Bone marrow (tissue), 2 donors: ENCODE data around the gene CTH.
"Not testable (repeated sequence)": the region's sequence is repeated elsewhere in the genome, so short reads cannot be mapped to it uniquely, and the experiment has no call there.

Experiments
- DNase-seq, 2 donors: peaks; one replicate each; lab custom pipeline; 2025; lab: John Stamatoyannopoulos, UW

The CTH gene

GRCh38 chr1:70455291-70455690 is 44.2 kb downstream of the CTH start:
- DNase-seq: no peak

GRCh38 chr1:70458131-70458530 is 47.1 kb downstream of the CTH start:
- no peak for DNase-seq

- no peak for DNase-seq
These were observed 48.6 kb downstream of the CTH start for GRCh38 chr1:70459496-70460225.

- DNase-seq: not testable (repeated sequence)
These were observed 50.0 kb downstream of the CTH start for GRCh38 chr1:70460740-70461713.

DNA sequence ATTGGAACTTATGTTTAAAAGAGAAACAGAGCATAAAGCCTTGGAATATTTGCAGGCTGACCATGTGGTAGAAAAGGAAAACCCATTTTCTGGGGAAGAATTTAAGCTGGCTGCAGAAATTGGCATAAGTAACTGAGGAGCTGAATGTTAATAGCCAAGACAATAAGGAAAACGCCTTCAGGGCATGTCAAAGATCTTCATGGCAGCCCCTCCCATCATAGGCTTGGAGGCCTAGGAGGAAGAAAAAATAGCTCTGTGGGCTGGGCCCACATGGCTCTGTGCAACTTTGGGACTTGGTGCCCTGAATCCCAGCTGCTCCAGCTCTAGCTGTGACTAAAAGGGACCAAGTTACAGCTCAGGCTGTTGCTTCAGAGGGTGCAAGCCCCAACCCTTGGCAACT is 51.5 kb downstream of the CTH start:
- no peak for DNase-seq

DNA sequence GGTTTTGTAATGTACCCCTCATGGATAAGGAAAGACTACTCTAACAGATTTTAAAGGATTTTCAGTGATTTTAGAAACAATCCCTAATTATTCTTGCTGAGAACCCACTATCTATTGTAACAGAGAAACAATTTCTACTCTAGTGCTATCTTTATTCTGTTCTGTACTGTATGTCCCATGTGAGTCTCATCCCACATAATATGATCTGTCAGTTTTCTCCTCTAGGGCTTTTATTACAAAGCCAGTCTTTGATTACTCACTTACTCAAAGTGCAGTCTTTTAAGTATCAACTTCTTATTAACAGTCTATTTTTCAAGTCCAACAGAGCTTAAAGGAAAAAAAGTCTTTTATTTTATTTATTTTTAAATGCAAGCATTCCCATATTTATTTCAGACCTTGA is 54.8 kb downstream of the CTH start:
- DNase-seq: no peak

GRCh38 chr1:70467531-70467930 is 56.5 kb downstream of the CTH start:
- no peak for DNase-seq

GRCh38 chr1:70468180-70468579 is 57.1 kb downstream of the CTH start:
- no peak for DNase-seq

DNA sequence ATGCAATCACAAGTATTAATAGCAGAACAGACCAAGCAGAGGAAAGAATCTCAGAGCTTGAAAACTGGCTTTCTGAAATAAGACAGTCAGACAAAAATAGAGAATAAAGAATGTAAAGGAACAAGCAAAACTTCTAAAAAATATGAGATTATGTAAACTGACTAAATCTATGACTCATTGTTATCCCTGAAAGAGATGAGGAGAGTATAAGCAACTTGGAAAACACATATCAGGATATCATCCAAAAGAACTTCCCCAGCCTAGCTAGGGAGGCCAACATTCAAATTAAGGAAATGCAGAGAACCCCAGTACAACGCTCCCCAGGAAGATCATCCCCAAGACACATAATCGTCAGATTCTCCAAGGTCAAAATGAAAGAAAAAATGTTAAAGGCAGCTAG is 58.1 kb downstream of the CTH start:
- not testable (repeated sequence) for DNase-seq

DNA sequence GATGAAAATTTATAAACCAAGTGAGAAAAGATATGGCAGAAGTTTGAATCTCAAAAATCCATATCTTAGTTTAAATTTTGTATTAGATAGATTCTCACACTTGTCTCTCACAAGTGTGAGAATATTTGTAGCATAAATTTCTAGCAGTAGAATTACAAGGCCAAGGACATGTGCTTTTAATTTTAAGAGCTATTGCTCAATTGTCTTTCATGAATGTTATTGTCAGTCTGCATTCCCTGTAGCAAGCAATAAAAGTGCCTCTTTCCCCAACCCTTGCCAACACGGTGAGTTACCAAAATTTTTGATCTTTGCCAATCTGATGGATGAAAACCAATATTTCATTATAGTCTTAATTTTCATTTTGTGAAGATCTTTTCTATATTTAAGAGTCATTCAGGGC is 64.0 kb downstream of the CTH start:
- DNase-seq: no peak

- no peak for DNase-seq
These were observed 66.0 kb downstream of the CTH start for GRCh38 chr1:70477090-70477489.

GRCh38 chr1:70477905-70478304 is 66.8 kb downstream of the CTH start:
- not testable (repeated sequence) for DNase-seq

GRCh38 chr1:70483342-70483741 is 72.3 kb downstream of the CTH start:
- no peak for DNase-seq

- DNase-seq: no peak
These were observed 74.6 kb downstream of the CTH start for GRCh38 chr1:70485624-70486023.

- no peak for DNase-seq
These were observed 75.8 kb downstream of the CTH start for GRCh38 chr1:70486676-70487458.

- DNase-seq: no peak
These were observed 76.4 kb downstream of the CTH start for GRCh38 chr1:70487459-70487815.

DNA sequence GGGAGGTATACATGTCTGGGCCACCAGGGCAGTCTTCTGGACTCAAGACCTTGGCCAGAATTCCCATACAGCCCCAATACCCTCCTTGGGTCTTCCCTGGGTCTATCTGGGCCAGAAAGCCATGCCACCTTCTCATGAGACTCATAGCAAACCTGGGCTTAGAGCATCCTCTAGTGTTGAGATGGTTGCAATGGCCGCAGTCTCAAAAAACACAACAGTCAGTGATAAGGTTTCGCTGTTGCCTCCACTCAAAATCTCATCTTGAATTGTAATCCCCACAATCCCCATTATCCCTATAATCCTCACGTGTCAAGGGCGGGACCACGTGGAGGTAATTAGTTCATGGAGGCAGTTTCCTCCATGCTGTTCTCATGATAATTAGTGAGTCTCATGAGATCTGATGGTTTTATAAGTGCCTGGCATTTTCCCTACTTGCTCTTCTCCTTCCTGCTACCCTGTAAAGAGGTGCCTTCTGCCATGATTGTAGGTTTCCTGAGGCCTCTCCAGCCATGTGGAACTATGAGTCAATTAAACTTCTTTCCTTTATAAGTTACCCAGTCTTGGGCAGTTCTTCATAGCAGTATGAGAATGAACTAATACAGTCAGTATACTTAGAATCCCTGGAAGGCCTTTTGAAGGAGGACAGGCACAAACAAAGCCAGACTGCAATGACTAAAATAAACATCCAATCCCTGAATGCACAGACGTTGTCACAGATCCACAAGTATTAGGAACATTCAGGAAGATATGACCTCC is 77.0 kb downstream of the CTH start:
- DNase-seq: peak in 1 of 2 donors; percentile 7
